HepG2 (cell line): ENCODE data around the gene RPS25. TPM values are rescaled to one million over a fixed set of nuclear protein-coding genes. Genes with fewer than 3 reads are reported as not detected.

Source experiments
- ATAC-seq: fragments of 200-7000 bp; cut with Tn5 transposase; 3 replicates; pipeline ENCODE4 v1.9.1; 2020; ENCODE audit warnings: mild to moderate bottlenecking, moderate library complexity
- BruUV-seq: library from RNA; stranded (reverse); fragments of 400-500 nt; replicated peaks from 2 replicates; lab custom pipeline; 2021; lab: Mats Ljungman, UMichigan
- CTCF ChIA-PET: fragments of 300-600 bp; formaldehyde crosslinking; extraction: SDS; loops from one replicate; lab custom pipeline; 2021; ENCODE audit warnings: low total read pairs, inconsistent platforms, low intra/inter-chr PET ratio; lab: Yijun Ruan, JAX
- POLR2A ChIA-PET: fragments of 350-600 bp; sonication (Branson Sonifier 250); formaldehyde crosslinking; loops from one replicate; lab custom pipeline; 2020; ENCODE audit warnings: antibody characterized with exemption, inconsistent platforms; lab: Yijun Ruan, JAX
- DNase-seq: peaks from one replicate; pipeline ENCODE4 v3.0.0-alpha.2; 2015; ENCODE audit warnings: low spot score
- FAIRE-seq: peaks from 3 replicates; lab custom pipeline; 2011; peaks lifted over from hg19 to GRCh38; lab: Jason Lieb, UNC
- H2AFZ ChIP-seq: one replicate; pipeline ENCODE4 v1.6.1; 2011; ENCODE audit warnings: low read length, inconsistent platforms
- H3K27ac ChIP-seq: fragments of 300-600 bp; 3 replicates; pipeline ENCODE4 v1.8.0; 2011; ENCODE audit warnings: mixed run types, mild to moderate bottlenecking, mixed read lengths, low read length, inconsistent platforms; ENCODE audit not compliant: insufficient read depth; ENCODE audit errors: extremely low read length
- H3K27me3 ChIP-seq, 2 experiments: fragments of 200-600 bp in 1 of 2; 2 replicates in 1 of 2; 3 replicates in 1 of 2; pipeline versions ENCODE4 v1.6.0 to v1.8.0; 2011; ENCODE audit warnings: low read length in 2 of 2, mild to moderate bottlenecking in 2 of 2, moderate library complexity in 2 of 2, inconsistent platforms in 1 of 2; ENCODE audit not compliant: insufficient read depth in 2 of 2, control insufficient read depth in 1 of 2
- H3K36me3 ChIP-seq, 2 experiments: fragments of 200-600 bp in 1 of 2; replicated peaks in 1 of 2; 2 replicates in 1 of 2; 3 replicates in 1 of 2; pipeline versions ENCODE4 v1.5.1 to v1.8.0; 2011; ENCODE audit warnings: low read length in 2 of 2, inconsistent platforms in 1 of 2; ENCODE audit not compliant: insufficient read depth in 2 of 2, control insufficient read depth in 1 of 2
- H3K4me1 ChIP-seq: 2 replicates; pipeline ENCODE4 v1.5.1; 2012; ENCODE audit warnings: low read length, inconsistent platforms; ENCODE audit not compliant: insufficient read depth
- H3K4me2 ChIP-seq: 2 replicates; pipeline ENCODE4 v1.6.0; 2011; ENCODE audit warnings: low read depth, low read length, inconsistent platforms
- H3K4me3 ChIP-seq, 3 experiments: fragments of 200-600 bp in 1 of 3; sonication (generic), shearing (Covaris generic) in 1 of 3; replicated peaks in 1 of 3; 2 replicates each; pipeline ENCODE4 v1.5.1; 2011 to 2016; ENCODE audit warnings: low read length in 3 of 3, inconsistent platforms in 2 of 3, low read depth in 2 of 3, mild to moderate bottlenecking in 2 of 3, control low read depth in 1 of 3, mixed read lengths in 1 of 3; ENCODE audit not compliant: insufficient read depth in 1 of 3
- H3K79me2 ChIP-seq: one replicate; pipeline ENCODE4 v1.6.1; 2011; ENCODE audit warnings: low read length, inconsistent platforms; ENCODE audit not compliant: insufficient read depth
- H3K9ac ChIP-seq: 2 replicates; pipeline ENCODE4 v1.6.0; 2011; ENCODE audit warnings: mild to moderate bottlenecking, low read depth, low read length, inconsistent platforms; ENCODE audit not compliant: insufficient read depth
- H3K9me3 ChIP-seq: 2 replicates; pipeline ENCODE4 v1.5.1; 2012; ENCODE audit warnings: mild to moderate bottlenecking, low read length
- H4K20me1 ChIP-seq: 2 replicates; pipeline ENCODE4 v1.6.0; 2011; ENCODE audit warnings: inconsistent platforms, mild to moderate bottlenecking, low read length, moderate library complexity; ENCODE audit not compliant: insufficient read depth
- CBX2 ChIP-seq, 2 experiments: fragments of 200-600 bp in 1 of 2; sonication (generic); formaldehyde crosslinking in 1 of 2; IDR thresholded peaks; 2 replicates each; pipeline versions ENCODE4 v1.7.0 to v1.8.1; 2018 to 2022; ENCODE audit warnings: low read depth in 2 of 2, low read length in 1 of 2, mild to moderate bottlenecking in 1 of 2, missing genetic modification reagents in 1 of 2
- FOXA3 ChIP-seq: IDR thresholded peaks from 2 replicates; pipeline ENCODE4 v1.6.1; 2016; ENCODE audit warnings: missing genetic modification reagents, missing compliant biosample characterization
- HDAC1 ChIP-seq: sonication (generic); formaldehyde crosslinking; IDR thresholded peaks from 2 replicates; pipeline ENCODE4 v1.5.1; 2020; ENCODE audit warnings: mild to moderate bottlenecking, missing genetic modification reagents
- HMGXB4 ChIP-seq, 2 experiments: sonication (generic) in 1 of 2; formaldehyde crosslinking in 1 of 2; IDR thresholded peaks; 2 replicates each; pipeline versions ENCODE4 v1.4.0 to v1.6.1; 2018 to 2020; ENCODE audit warnings: missing genetic modification reagents in 2 of 2, borderline replicate concordance in 1 of 2, low read depth in 1 of 2, mild to moderate bottlenecking in 1 of 2, missing biosample characterization in 1 of 2
- MEIS2 ChIP-seq: sonication (generic); formaldehyde crosslinking; IDR thresholded peaks from 2 replicates; pipeline ENCODE4 v1.9.0; 2021; ENCODE audit warnings: mild to moderate bottlenecking, missing genetic modification reagents
- POGZ ChIP-seq: sonication (generic); formaldehyde crosslinking; IDR thresholded peaks from 2 replicates; pipeline ENCODE4 v1.4.0; 2020; ENCODE audit warnings: mild to moderate bottlenecking, missing genetic modification reagents
- REL ChIP-seq: sonication (generic); formaldehyde crosslinking; conservative IDR thresholded peaks from 2 replicates; pipeline ENCODE4 v1.8.0; 2022; ENCODE audit warnings: mild to moderate bottlenecking, missing genetic modification reagents, moderate library complexity
- SMC3 ChIP-seq: IDR thresholded peaks from 2 replicates; pipeline ENCODE4 v1.6.1; 2011; ENCODE audit warnings: low read length, improper control_type of control experiment
- SP1 ChIP-seq, 2 experiments: fragments of 450-650 bp in 1 of 2; sonication (generic) in 1 of 2; formaldehyde crosslinking in 1 of 2; IDR thresholded peaks; 2 replicates each; pipeline versions ENCODE4 v1.4.0 to v1.6.1; 2016 to 2020; ENCODE audit warnings: missing genetic modification reagents in 1 of 2
- SP140L ChIP-seq: sonication (generic); formaldehyde crosslinking; IDR thresholded peaks from 2 replicates; pipeline ENCODE4 v1.4.0; 2020; ENCODE audit warnings: missing genetic modification reagents, borderline replicate concordance
- STAG1 ChIP-seq: sonication (generic); formaldehyde crosslinking; IDR thresholded peaks from 2 replicates; pipeline ENCODE4 v1.4.0; 2020; ENCODE audit warnings: missing genetic modification reagents
- ZFP37 ChIP-seq: sonication (generic); formaldehyde crosslinking; IDR thresholded peaks from 2 replicates; pipeline ENCODE4 v1.4.0; 2020; ENCODE audit warnings: missing genetic modification reagents, borderline replicate concordance
- ZFP91 ChIP-seq: sonication (generic); formaldehyde crosslinking; IDR thresholded peaks from 2 replicates; pipeline ENCODE4 v1.9.0; 2022; ENCODE audit warnings: missing genetic modification reagents, mild to moderate bottlenecking, borderline replicate concordance
- ZNF530 ChIP-seq: sonication (generic); formaldehyde crosslinking; IDR thresholded peaks from 2 replicates; pipeline ENCODE4 v1.5.0; 2020; ENCODE audit warnings: low read depth, mild to moderate bottlenecking, missing genetic modification reagents
- ZNF567 ChIP-seq: sonication (generic); formaldehyde crosslinking; IDR thresholded peaks from 2 replicates; pipeline ENCODE4 v1.8.1; 2023; ENCODE audit warnings: mild to moderate bottlenecking, missing genetic modification reagents, borderline replicate concordance
- ZNF780A ChIP-seq: sonication (generic); formaldehyde crosslinking; IDR thresholded peaks from 2 replicates; pipeline ENCODE4 v1.8.0; 2022; ENCODE audit warnings: mild to moderate bottlenecking, missing genetic modification reagents, moderate library complexity
- WGBS: methylation state at CpG from one replicate; pipeline ENCODE4 v1.1.6; 2017; ENCODE audit warnings: low lambda C conversion rate; 5-methylcytosine and 5-hydroxymethylcytosine counted together
- in situ Hi-C: cut with HindIII; loops from 2 replicates; pipeline ENCODE4 v1.10.0; 2017; ENCODE audit warnings: low pct_unique_long_range_greater_than_20kb; ENCODE audit not compliant: extremely low pct_ligation_motif_present
- intact Hi-C: fragments of 100-400 bp; cut with micrococcal nuclease; formaldehyde crosslinking; loops from one replicate; pipeline ENCODE4 v1.10.0; 2022; ENCODE audit not compliant: unreplicated experiment
- polyA plus RNA-seq, 8 experiments: library from polyadenylated mRNA; depleted of rRNA in 3 of 8; stranded (reverse) in 7 of 8; unstranded in 1 of 8; fragments of >200 nt; fragmentation: Illumina TruSeq in 4 of 8; extraction: Trizol in 4 of 8; gene quantifications; 2 replicates each; pipeline versions ENCODE4 v1.2.1 to v1.2.3, GENCODE V29; 2011 to 2016; ENCODE audit warnings: low read depth in 4 of 8, missing spikeins in 1 of 8, mixed read lengths in 1 of 8; ENCODE audit not compliant: insufficient read depth in 1 of 8
- total RNA-seq, 5 experiments: library from RNA; depleted of rRNA; stranded (reverse); fragments of >200 nt; fragmentation: Illumina TruSeq; extraction: Trizol; gene quantifications; 2 replicates each; pipeline ENCODE4 v1.2.3, GENCODE V29; 2016; ENCODE audit warnings: low read depth in 1 of 5

Gene RPS25
- total and polyA plus RNA-seq, 2 of the 13 experiments (the other 11 are each of a cell fraction or from before 2014, with no cell fraction given), result 839 to 1,415 TPM

GRCh38 chr11:119065369-119065768 lies 47.2 kb upstream of the RPS25 start (continued):
- TF ChIP-seq HMGXB4 (CRISPR knock-in tag; IDR thresholded peaks at IDR 0.05; ENCODE audit: borderline replicate concordance in 1 of 2, low read depth in 1 of 2) (0 out of 4 replicates have a peak, but pooled peaks of 1 of the 2 experiments have one; percentile 40), SMC3 (peak; percentile 57; the same call in 1 of the 2 replicates), STAG1 (peak; percentile 38)

- CTCF ChIA-PET, result no interaction called here
Observed at GRCh38 chr11:119062779-119063178, 44.6 kb upstream of the RPS25 start.

More at GRCh38 chr11:119062779-119063178, 44.6 kb upstream of the RPS25 start:
- intact Hi-C loops (no loop called here), in situ Hi-C loops (no loop called here)
- Histone ChIP-seq H3K9ac (no peak overlapping the region), H3K4me2 (no peak overlapping the region), H3K4me3 (no peak overlapping the region), H3K4me1 (peaks cover 23% of the 10 kb centered on the region), H4K20me1 (no peaks in the 10 kb centered on the region), H3K9me3 (no peaks in the 10 kb centered on the region), H2AFZ (no peak overlapping the region), H3K27me3 (no peaks in the 10 kb centered on the region; a peak in 1 of 5 replicates)
- FAIRE-seq (no peak), ATAC-seq (no peak)
- TF ChIP-seq HDAC1 (no peak), ZNF780A (no peak), SP140L (CRISPR knock-in tag) (no peak), SP1 (IDR thresholded peaks at IDR 0.05) (no peak), SP1 (CRISPR knock-in tag; IDR thresholded peaks at IDR 0.05) (no peak), ZNF567 (CRISPR knock-in tag) (no peak), FOXA3 (CRISPR knock-in tag) (no peak), ZFP91 (CRISPR knock-in tag) (no peak), ZFP37 (CRISPR knock-in tag) (no peak), ZNF530 (no peak), CBX2 (IDR thresholded peaks at IDR 0.05; ENCODE audit: low read depth, low read length) (no peak), CBX2 (CRISPR knock-in tag; IDR thresholded peaks at IDR 0.05; ENCODE audit: low read depth) (no peak), REL (no peak), MEIS2 (CRISPR knock-in tag) (no peak), POGZ (CRISPR knock-in tag) (no peak)
- TF ChIP-seq, all 625 proteins: peak for 0
- Histone ChIP-seq H3K79me2 (peaks cover 3% of the 10 kb centered on the region), H3K36me3 (no peaks in the 10 kb centered on the region), H3K27ac (no peak overlapping the region)
- POLR2A ChIA-PET, result interaction anchor here (0.9 kb wide), 1 partner anchor 22 kb away, joined by 5 read pairs; the partner anchor contains the start of gene HMBS
- no peak for DNase-seq
- WGBS, result 93% methylated on average over 5 of the region's 5 CpGs
- no TSS peak for BruUV-seq
